Tibial nerve (tissue), 4 donors: Measurements from ENCODE around the gene FCGR3A. TPM values are rescaled to one million over a fixed set of nuclear protein-coding genes. Genes with fewer than 3 reads are reported as not detected.

Source experiments
- DNase-seq, 2 donors: peaks; one replicate each; pipeline ENCODE4 v3.0.0-alpha.2; 2019; ENCODE audit warnings: low spot score in 2 of 2
- H3K27ac ChIP-seq, 4 donors: fragments of 200-600 bp; sonication (generic) in 3 of 4; one replicate each; pipeline ENCODE4 v1.5.1; 2017 to 2019; ENCODE audit warnings: mild to moderate bottlenecking in 1 of 4
- H3K27me3 ChIP-seq, 2 donors: fragments of 200-600 bp; sonication (generic) in 1 of 2; one replicate each; pipeline versions ENCODE4 v1.5.1 to v1.6.0; 2017 to 2019
- H3K36me3 ChIP-seq, 3 donors: fragments of 200-600 bp; sonication (generic); one replicate each; pipeline ENCODE4 v1.5.1; 2018 to 2019
- H3K4me1 ChIP-seq, 4 donors: fragments of 200-600 bp; sonication (generic) in 3 of 4; one replicate each; pipeline ENCODE4 v1.5.1; 2017 to 2019
- H3K4me3 ChIP-seq, 4 donors: fragments of 200-600 bp; sonication (generic) in 3 of 4; one replicate each; pipeline ENCODE4 v1.5.1; 2017 to 2019; ENCODE audit warnings: mild to moderate bottlenecking in 1 of 4, moderate library complexity in 1 of 4
- H3K9me3 ChIP-seq, 4 donors: fragments of 200-600 bp; sonication (generic) in 3 of 4; one replicate each; pipeline ENCODE4 v1.5.1; 2017 to 2019
- EP300 ChIP-seq, 2 donors: sonication (generic); formaldehyde crosslinking; IDR thresholded peaks; one replicate each; pipeline ENCODE4 v1.6.1; 2017; ENCODE audit warnings: antibody characterized with exemption in 2 of 2, mild to moderate bottlenecking in 1 of 2
- POLR2A ChIP-seq, 2 donors: fragments of 450-650 bp; IDR thresholded peaks; one replicate each; pipeline ENCODE4 v1.6.1; 2017; ENCODE audit warnings: antibody characterized with exemption in 2 of 2, mild to moderate bottlenecking in 2 of 2, moderate library complexity in 2 of 2
- WGBS, 2 donors: methylation state at CpG; one replicate each; pipeline ENCODE4 v1.1.5; 2018; 5-methylcytosine and 5-hydroxymethylcytosine counted together
- total RNA-seq, 4 donors: library from RNA; depleted of rRNA; stranded (reverse); fragments of >200 nt; gene quantifications; one replicate each; pipeline ENCODE4 v1.1.0, GENCODE V29; 2016
- TF ChIP-seq, protein P1 (sequence below), 5 experiments: fragments of 200-600 bp in 3 of 5; fragments of 450-650 bp in 2 of 5; sonication (generic) in 3 of 5; IDR thresholded peaks; one replicate each; pipeline ENCODE4 v1.5.1; 2016 to 2019; ENCODE audit warnings: antibody characterized with exemption in 5 of 5, mild to moderate bottlenecking in 3 of 5, moderate library complexity in 2 of 5

The FCGR3A gene
- total RNA-seq, 4 donors from 2014 or later: 9.4 to 31.2 (median 22.1) TPM

GRCh38 chr1:161492827-161493226 lies 56.8 kb downstream of the FCGR3A start:
- Histone ChIP-seq H3K36me3 (no peaks in the 10 kb centered on the region), H3K27ac (no peak overlapping the region), H3K4me3 (no peak overlapping the region), H3K27me3 (peaks cover 0 to 7% of the 10 kb centered on the region in 2 donors), H3K9me3 (no peaks in the 10 kb centered on the region), H3K4me1 (peaks cover 0 to 4% (median 0%) of the 10 kb centered on the region in 4 donors)
- TF ChIP-seq, protein P1, sequence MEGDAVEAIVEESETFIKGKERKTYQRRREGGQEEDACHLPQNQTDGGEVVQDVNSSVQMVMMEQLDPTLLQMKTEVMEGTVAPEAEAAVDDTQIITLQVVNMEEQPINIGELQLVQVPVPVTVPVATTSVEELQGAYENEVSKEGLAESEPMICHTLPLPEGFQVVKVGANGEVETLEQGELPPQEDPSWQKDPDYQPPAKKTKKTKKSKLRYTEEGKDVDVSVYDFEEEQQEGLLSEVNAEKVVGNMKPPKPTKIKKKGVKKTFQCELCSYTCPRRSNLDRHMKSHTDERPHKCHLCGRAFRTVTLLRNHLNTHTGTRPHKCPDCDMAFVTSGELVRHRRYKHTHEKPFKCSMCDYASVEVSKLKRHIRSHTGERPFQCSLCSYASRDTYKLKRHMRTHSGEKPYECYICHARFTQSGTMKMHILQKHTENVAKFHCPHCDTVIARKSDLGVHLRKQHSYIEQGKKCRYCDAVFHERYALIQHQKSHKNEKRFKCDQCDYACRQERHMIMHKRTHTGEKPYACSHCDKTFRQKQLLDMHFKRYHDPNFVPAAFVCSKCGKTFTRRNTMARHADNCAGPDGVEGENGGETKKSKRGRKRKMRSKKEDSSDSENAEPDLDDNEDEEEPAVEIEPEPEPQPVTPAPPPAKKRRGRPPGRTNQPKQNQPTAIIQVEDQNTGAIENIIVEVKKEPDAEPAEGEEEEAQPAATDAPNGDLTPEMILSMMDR (IDR thresholded peaks at IDR 0.05): no peak
- TF ChIP-seq EP300 (IDR thresholded peaks at IDR 0.05) (no peak), POLR2A (IDR thresholded peaks at IDR 0.05) (no peak)
- WGBS, 2 donors: 39 to 56% methylated on average over 2 of the region's 2 CpGs
- DNase-seq: no peak

Other genes starting within 250 kb of the FCGR3A start
- 1,000 to 10,000 TPM in 3 of 4 donors, 100 to 1,000 TPM in 1; 570 to 1,776 (median 1,657) TPM for gene MPZ, start 239.8 kb downstream of the FCGR3A start, total RNA-seq
- 100 to 1,000 TPM in 1 of 4 donors, 10 to 100 TPM in 3; 27.9 to 144 (median 48.4) TPM for gene SDHC, start 235.4 kb downstream of the FCGR3A start, total RNA-seq
- under 1 TPM in 1 of 4 donors, not detected in 3; 0.90 TPM for gene CFAP126, start 181.9 kb downstream of the FCGR3A start, total RNA-seq
- 10 to 100 TPM; 33.3 to 76.8 (median 52.1) TPM for gene FCGR2A, start 44.4 kb downstream of the FCGR3A start, total RNA-seq
- gene HSPA6, start 25.3 kb downstream of the FCGR3A start, total RNA-seq: 1 to 10 TPM; 2.5 to 8.1 (median 5.4) TPM
- gene FCGR3B, start 81.4 kb upstream of the FCGR3A start, total RNA-seq: 1 to 10 TPM in 2 of 4 donors, under 1 TPM in 1, not detected in 1; 0.63 to 2.8 (median 1.8) TPM
- gene FCGR2B, start 113.3 kb upstream of the FCGR3A start, total RNA-seq: 10 to 100 TPM; 18.6 to 50.9 (median 32.3) TPM
- gene FCRLA, start 157.4 kb upstream of the FCGR3A start, total RNA-seq: 1 to 10 TPM in 2 of 4 donors, under 1 TPM in 1, not detected in 1; 0.60 to 2.1 (median 1.1) TPM
- 1 to 10 TPM; 2.4 to 4.7 (median 2.6) TPM for gene FCRLB, start 171.7 kb upstream of the FCGR3A start, total RNA-seq
- 10 to 100 TPM; 33.5 to 40.6 (median 39.3) TPM for gene DUSP12, start 200.0 kb upstream of the FCGR3A start, total RNA-seq
- gene ATF6, start 216.5 kb upstream of the FCGR3A start, total RNA-seq: 10 to 100 TPM; 26.1 to 35.4 (median 32.3) TPM